Thoracic aorta (tissue), 2 donors: ENCODE data around the gene ZBTB39. TPM values are rescaled to one million over a fixed set of nuclear protein-coding genes. Genes with fewer than 3 reads are reported as not detected.

ENCODE experiments used
- ATAC-seq: fragments of 150-250 bp; one replicate; pipeline ENCODE4 v1.8.0; 2017; ENCODE audit warnings: low read depth; ENCODE audit not compliant: insufficient number of reproducible peaks, low FRiP score
- DNase-seq: peaks from one replicate; pipeline ENCODE4 v3.0.0-alpha.2; 2020; ENCODE audit warnings: low spot score
- H3K27ac ChIP-seq, 2 donors: fragments of 200-600 bp; sonication (generic); 1 replicate in 1 of 2; 2 replicates in 1 of 2; pipeline ENCODE4 v1.5.1; 2016; ENCODE audit warnings: mild to moderate bottlenecking in 2 of 2, moderate library complexity in 2 of 2
- H3K27me3 ChIP-seq: fragments of 200-600 bp; sonication (generic); replicated peaks from 2 replicates; pipeline ENCODE4 v1.6.0; 2016; ENCODE audit warnings: mild to moderate bottlenecking; ENCODE audit not compliant: insufficient read depth
- H3K36me3 ChIP-seq: fragments of 200-600 bp; sonication (generic); one replicate; pipeline ENCODE4 v1.5.1; 2016
- H3K4me1 ChIP-seq, 2 donors: fragments of 200-600 bp; sonication (generic); 1 replicate in 1 of 2; 2 replicates in 1 of 2; pipeline versions ENCODE4 v1.5.1 to v1.6.0; 2016; ENCODE audit warnings: low read depth in 2 of 2, mild to moderate bottlenecking in 1 of 2; ENCODE audit not compliant: control insufficient read depth in 1 of 2
- H3K4me3 ChIP-seq: fragments of 200-600 bp; sonication (generic); 2 replicates; pipeline ENCODE4 v1.5.1; 2016; ENCODE audit warnings: mild to moderate bottlenecking
- H3K9me3 ChIP-seq: fragments of 200-600 bp; sonication (generic); 2 replicates; pipeline ENCODE4 v1.5.1; 2016
- total RNA-seq, 2 donors: library from RNA; depleted of rRNA; stranded (reverse); fragments of >200 nt; gene quantifications; one replicate each; pipeline versions ENCODE4 v1.1.0 to v1.2.3, GENCODE V29; 2016
- TF ChIP-seq, protein P1 (sequence below): fragments of 200-600 bp; sonication (generic); IDR thresholded peaks from one replicate; pipeline ENCODE4 v1.5.1; 2019; ENCODE audit warnings: antibody characterized with exemption

Gene ZBTB39
- total RNA-seq, 2 donors from 2014 or later: 3.1 to 8.3 TPM

DNA sequence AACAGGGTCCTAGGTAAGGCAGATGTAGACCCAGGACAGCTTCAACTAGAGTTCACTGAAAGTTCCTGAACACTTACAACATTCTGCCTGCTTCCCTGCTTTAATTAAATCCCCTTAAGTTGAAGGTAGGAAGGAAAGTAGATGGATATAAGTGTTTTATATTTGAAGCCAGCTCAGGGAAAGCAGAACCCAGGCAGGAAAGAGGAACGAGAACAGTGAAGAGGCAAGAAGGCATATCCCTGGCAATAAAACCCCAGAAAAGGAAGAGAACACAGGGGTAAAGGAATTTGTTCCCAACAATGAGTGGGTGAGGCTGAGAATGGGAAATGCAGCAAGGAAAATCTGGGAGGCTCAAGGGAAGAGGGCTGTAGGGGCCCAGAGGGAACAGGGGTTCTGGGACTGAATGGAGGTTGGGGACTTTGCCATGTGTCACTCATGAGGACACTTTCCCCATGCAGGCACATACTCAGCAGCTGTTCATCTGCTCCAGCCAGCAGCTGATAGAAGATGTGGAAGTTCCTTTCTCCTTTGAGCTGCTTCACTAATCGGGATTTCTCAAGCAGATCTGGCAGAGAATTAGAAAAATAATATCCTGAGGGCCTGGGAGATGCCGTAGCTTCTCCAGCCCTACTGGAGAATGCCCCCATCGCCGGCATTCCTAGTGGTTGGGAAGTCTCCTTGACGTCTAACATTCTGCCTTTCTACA lies 39.9 kb upstream of the ZBTB39 start:
- Histone ChIP-seq H3K27me3 (no peaks in the 10 kb centered on the region), H3K27ac (no peak overlapping the region), H3K4me1 (no peaks in the 10 kb centered on the region), H3K36me3 (no peaks in the 10 kb centered on the region), H3K9me3 (no peaks in the 10 kb centered on the region), H3K4me3 (no peak overlapping the region)
- TF ChIP-seq, protein P1, sequence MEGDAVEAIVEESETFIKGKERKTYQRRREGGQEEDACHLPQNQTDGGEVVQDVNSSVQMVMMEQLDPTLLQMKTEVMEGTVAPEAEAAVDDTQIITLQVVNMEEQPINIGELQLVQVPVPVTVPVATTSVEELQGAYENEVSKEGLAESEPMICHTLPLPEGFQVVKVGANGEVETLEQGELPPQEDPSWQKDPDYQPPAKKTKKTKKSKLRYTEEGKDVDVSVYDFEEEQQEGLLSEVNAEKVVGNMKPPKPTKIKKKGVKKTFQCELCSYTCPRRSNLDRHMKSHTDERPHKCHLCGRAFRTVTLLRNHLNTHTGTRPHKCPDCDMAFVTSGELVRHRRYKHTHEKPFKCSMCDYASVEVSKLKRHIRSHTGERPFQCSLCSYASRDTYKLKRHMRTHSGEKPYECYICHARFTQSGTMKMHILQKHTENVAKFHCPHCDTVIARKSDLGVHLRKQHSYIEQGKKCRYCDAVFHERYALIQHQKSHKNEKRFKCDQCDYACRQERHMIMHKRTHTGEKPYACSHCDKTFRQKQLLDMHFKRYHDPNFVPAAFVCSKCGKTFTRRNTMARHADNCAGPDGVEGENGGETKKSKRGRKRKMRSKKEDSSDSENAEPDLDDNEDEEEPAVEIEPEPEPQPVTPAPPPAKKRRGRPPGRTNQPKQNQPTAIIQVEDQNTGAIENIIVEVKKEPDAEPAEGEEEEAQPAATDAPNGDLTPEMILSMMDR: no peak
- DNase-seq (no peak), ATAC-seq (no peak)

DNA sequence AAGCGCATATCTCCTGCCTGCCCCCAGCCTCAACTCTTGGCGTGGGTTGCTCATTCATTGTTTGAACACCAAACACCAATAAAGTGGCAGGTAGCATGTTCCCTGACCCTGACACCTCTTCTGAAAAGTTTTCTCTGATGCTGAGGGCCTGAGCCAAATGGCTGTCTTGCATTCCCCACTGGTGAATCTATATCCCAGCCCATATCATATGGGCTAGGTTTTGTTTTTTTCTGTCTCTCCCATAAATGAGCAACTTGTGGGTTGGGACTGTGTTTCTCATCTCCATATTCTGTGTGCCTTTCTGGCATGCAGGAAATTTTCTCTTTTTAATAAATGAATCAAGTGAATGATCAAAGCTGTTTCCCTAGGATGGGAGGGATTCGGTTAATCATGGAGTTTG lies 38.5 kb upstream of the ZBTB39 start:
- TF ChIP-seq, protein P1: no peak
- DNase-seq (no peak), ATAC-seq (no peak)
- Histone ChIP-seq H3K9me3 (no peaks in the 10 kb centered on the region), H3K27ac (no peak overlapping the region), H3K4me3 (no peak overlapping the region), H3K4me1 (no peaks in the 10 kb centered on the region), H3K36me3 (no peaks in the 10 kb centered on the region), H3K27me3 (no peaks in the 10 kb centered on the region)

DNA sequence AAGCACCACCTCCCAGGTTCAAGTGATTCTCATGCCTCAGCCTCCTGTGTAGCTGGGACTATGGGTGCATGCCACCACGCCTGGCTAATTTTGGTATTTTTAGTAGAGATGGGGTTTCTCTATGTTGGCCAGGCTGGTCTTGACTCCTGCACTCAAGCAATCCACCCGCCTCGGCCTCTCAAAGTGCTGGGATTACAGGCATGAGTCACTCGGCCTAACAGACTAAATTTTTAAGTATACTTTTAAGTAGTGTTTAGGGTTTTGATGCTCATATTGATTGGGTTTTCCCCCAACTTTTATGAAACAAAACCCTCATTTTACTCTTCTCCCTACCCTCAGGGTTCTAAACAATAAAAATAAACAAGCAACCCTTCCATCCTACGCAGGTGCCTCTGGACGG lies 38.1 kb upstream of the ZBTB39 start:
- TF ChIP-seq, protein P1: no peak
- Histone ChIP-seq H3K36me3 (no peaks in the 10 kb centered on the region), H3K9me3 (no peaks in the 10 kb centered on the region), H3K4me1 (no peaks in the 10 kb centered on the region), H3K27me3 (no peaks in the 10 kb centered on the region), H3K27ac (no peak overlapping the region), H3K4me3 (no peak overlapping the region)
- ATAC-seq: no peak
- no peak for DNase-seq

DNA sequence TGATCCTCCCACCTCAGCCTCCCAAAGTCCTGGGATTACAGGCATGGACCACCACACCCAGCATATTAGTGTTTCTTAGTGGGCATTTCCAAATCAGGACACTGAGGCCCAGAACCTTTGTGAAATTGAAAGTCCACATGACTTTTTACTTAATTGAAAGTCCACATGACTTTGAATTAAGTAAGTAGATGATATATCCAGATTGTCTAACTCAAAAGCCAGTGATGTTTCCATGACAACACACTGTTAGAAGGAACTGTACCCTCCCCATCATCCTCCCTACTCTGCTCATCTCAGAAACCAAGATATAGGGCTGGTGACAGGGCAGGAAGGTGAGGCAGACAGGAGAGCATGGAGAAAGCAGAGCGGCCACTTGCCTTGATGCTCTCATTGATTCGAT lies 36.3 kb upstream of the ZBTB39 start:
- Histone ChIP-seq H3K4me3 (no peak overlapping the region), H3K9me3 (no peaks in the 10 kb centered on the region), H3K27me3 (no peaks in the 10 kb centered on the region), H3K4me1 (no peaks in the 10 kb centered on the region), H3K36me3 (no peaks in the 10 kb centered on the region), H3K27ac (no peak overlapping the region)
- TF ChIP-seq, protein P1: no peak
- DNase-seq: no peak
- ATAC-seq: no peak

DNA sequence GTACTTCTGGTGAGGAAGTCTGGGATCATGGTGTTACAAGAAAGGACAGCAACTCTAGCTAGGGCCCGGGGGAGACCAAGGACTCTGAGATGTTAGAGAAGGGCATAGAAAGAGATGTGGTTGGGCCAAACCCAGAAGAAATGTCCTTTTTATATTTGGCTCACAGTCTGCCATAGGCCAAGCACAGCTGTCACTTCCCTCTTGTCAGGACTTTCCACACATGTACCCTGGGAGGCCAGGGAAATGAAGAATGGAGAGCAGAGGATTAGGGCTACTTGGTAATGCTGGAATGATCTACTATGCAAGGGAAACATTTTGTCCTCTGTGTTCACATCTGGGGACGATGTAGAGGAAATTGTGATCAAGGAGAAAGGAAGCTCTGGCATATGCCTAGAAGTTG lies 34.4 kb upstream of the ZBTB39 start:
- DNase-seq: no peak
- TF ChIP-seq, protein P1: no peak
- Histone ChIP-seq H3K27me3 (no peaks in the 10 kb centered on the region), H3K4me3 (no peak overlapping the region), H3K4me1 (no peaks in the 10 kb centered on the region), H3K36me3 (no peaks in the 10 kb centered on the region), H3K27ac (no peak overlapping the region), H3K9me3 (no peaks in the 10 kb centered on the region)
- no peak for ATAC-seq
